HepG2 (cell line): ENCODE data around the gene DNAJC24. TPM values are rescaled to one million over a fixed set of nuclear protein-coding genes. Genes with fewer than 3 reads are reported as not detected.

Experiments
- AKAP8 ChIP-seq: sonication (generic); formaldehyde crosslinking; IDR thresholded peaks from 2 replicates; pipeline ENCODE4 v1.5.1; 2020; ENCODE audit warnings: mild to moderate bottlenecking, missing genetic modification reagents
- EED ChIP-seq: sonication (generic); formaldehyde crosslinking; IDR thresholded peaks from 2 replicates; pipeline ENCODE4 v1.5.0; 2020; ENCODE audit warnings: mild to moderate bottlenecking, missing genetic modification reagents
- FOXJ3 ChIP-seq: sonication (generic); formaldehyde crosslinking; IDR thresholded peaks from 2 replicates; pipeline ENCODE4 v1.4.0; 2020; ENCODE audit warnings: missing genetic modification reagents, mild to moderate bottlenecking, borderline replicate concordance
- FOXK1 ChIP-seq: sonication (generic); formaldehyde crosslinking; IDR thresholded peaks from 2 replicates; pipeline ENCODE4 v1.4.0; 2020; ENCODE audit warnings: low read depth, missing genetic modification reagents, borderline replicate concordance
- HNRNPLL ChIP-seq: fragments of 200-400 bp; formaldehyde crosslinking; IDR thresholded peaks from 2 replicates; pipeline ENCODE4 v1.6.1; 2017; ENCODE audit warnings: mild to moderate bottlenecking, low read depth, low read length; ENCODE audit not compliant: poor library complexity, severe bottlenecking
- IRX3 ChIP-seq: sonication (generic); formaldehyde crosslinking; IDR thresholded peaks from 2 replicates; pipeline ENCODE4 v1.8.1; 2023; ENCODE audit warnings: mild to moderate bottlenecking, low read depth, missing genetic modification reagents, borderline replicate concordance
- NFIB ChIP-seq: sonication (generic); formaldehyde crosslinking; IDR thresholded peaks from 2 replicates; pipeline ENCODE4 v1.9.0; 2021; ENCODE audit warnings: missing genetic modification reagents, mild to moderate bottlenecking, borderline replicate concordance
- SRSF1 ChIP-seq: fragments of 200-400 bp; formaldehyde crosslinking; optimal IDR thresholded peaks from 2 replicates; pipeline ENCODE3; 2017; ENCODE audit warnings: mild to moderate bottlenecking, low read depth, low read length, moderate library complexity
- SRSF9 ChIP-seq: fragments of 200-400 bp; formaldehyde crosslinking; IDR thresholded peaks from 2 replicates; pipeline ENCODE4 v1.6.1; 2018; ENCODE audit warnings: borderline replicate concordance, mild to moderate bottlenecking, low read depth, low read length; ENCODE audit not compliant: insufficient read depth, poor library complexity, severe bottlenecking
- TEAD3 ChIP-seq: optimal IDR thresholded peaks from 2 replicates; pipeline ENCODE3; 2016; ENCODE audit warnings: borderline replicate concordance
- ZKSCAN8 ChIP-seq: IDR thresholded peaks from 2 replicates; pipeline ENCODE4 v1.6.1; 2016; ENCODE audit warnings: borderline replicate concordance, missing genetic modification reagents, missing compliant biosample characterization
- ZNF225 ChIP-seq: sonication (generic); formaldehyde crosslinking; IDR thresholded peaks from 2 replicates; pipeline ENCODE4 v1.4.0; 2020; ENCODE audit warnings: mild to moderate bottlenecking, missing genetic modification reagents
- ZNF777 ChIP-seq: sonication (generic); formaldehyde crosslinking; IDR thresholded peaks from 2 replicates; pipeline ENCODE4 v1.4.0; 2020; ENCODE audit warnings: missing genetic modification reagents
- ZNF816 ChIP-seq: sonication (generic); formaldehyde crosslinking; IDR thresholded peaks from 2 replicates; pipeline ENCODE4 v1.8.0; 2022; ENCODE audit warnings: missing genetic modification reagents, mild to moderate bottlenecking, borderline replicate concordance
- polyA plus RNA-seq, 8 experiments: library from polyadenylated mRNA; depleted of rRNA in 3 of 8; stranded (reverse) in 7 of 8; unstranded in 1 of 8; fragments of >200 nt; fragmentation: Illumina TruSeq in 4 of 8; extraction: Trizol in 4 of 8; gene quantifications; 2 replicates each; pipeline versions ENCODE4 v1.2.1 to v1.2.3, GENCODE V29; 2011 to 2016; ENCODE audit warnings: low read depth in 4 of 8, missing spikeins in 1 of 8, mixed read lengths in 1 of 8; ENCODE audit not compliant: insufficient read depth in 1 of 8
- total RNA-seq, 5 experiments: library from RNA; depleted of rRNA; stranded (reverse); fragments of >200 nt; fragmentation: Illumina TruSeq; extraction: Trizol; gene quantifications; 2 replicates each; pipeline ENCODE4 v1.2.3, GENCODE V29; 2016; ENCODE audit warnings: low read depth in 1 of 5
- TF ChIP-seq, protein P1 (sequence below): sonication (generic); formaldehyde crosslinking; IDR thresholded peaks from 2 replicates; pipeline ENCODE4 v1.8.1; 2023; ENCODE audit warnings: mild to moderate bottlenecking, moderate library complexity, missing genetic modification reagents
- TF ChIP-seq, protein P2 (sequence below): sonication (generic); formaldehyde crosslinking; IDR thresholded peaks from 2 replicates; pipeline ENCODE4 v1.5.0; 2020; ENCODE audit warnings: mild to moderate bottlenecking, missing genetic modification reagents
- TF ChIP-seq, protein P3 (sequence below): sonication (generic); formaldehyde crosslinking; IDR thresholded peaks from 2 replicates; pipeline ENCODE4 v1.4.0; 2020; ENCODE audit warnings: missing genetic modification reagents
- TF ChIP-seq, protein P4 (sequence below): fragments of 450-650 bp; IDR thresholded peaks from 2 replicates; pipeline ENCODE4 v1.6.1; 2017
- TF ChIP-seq, protein P5 (sequence below): sonication (generic); formaldehyde crosslinking; IDR thresholded peaks from 2 replicates; pipeline ENCODE4 v1.5.0; 2020; ENCODE audit warnings: mild to moderate bottlenecking, missing genetic modification reagents

DNAJC24 gene
- total and polyA plus RNA-seq, 2 of the 13 experiments (the other 11 are each of a cell fraction or from before 2014, with no cell fraction given): 10.5 to 13.7 TPM

DNA sequence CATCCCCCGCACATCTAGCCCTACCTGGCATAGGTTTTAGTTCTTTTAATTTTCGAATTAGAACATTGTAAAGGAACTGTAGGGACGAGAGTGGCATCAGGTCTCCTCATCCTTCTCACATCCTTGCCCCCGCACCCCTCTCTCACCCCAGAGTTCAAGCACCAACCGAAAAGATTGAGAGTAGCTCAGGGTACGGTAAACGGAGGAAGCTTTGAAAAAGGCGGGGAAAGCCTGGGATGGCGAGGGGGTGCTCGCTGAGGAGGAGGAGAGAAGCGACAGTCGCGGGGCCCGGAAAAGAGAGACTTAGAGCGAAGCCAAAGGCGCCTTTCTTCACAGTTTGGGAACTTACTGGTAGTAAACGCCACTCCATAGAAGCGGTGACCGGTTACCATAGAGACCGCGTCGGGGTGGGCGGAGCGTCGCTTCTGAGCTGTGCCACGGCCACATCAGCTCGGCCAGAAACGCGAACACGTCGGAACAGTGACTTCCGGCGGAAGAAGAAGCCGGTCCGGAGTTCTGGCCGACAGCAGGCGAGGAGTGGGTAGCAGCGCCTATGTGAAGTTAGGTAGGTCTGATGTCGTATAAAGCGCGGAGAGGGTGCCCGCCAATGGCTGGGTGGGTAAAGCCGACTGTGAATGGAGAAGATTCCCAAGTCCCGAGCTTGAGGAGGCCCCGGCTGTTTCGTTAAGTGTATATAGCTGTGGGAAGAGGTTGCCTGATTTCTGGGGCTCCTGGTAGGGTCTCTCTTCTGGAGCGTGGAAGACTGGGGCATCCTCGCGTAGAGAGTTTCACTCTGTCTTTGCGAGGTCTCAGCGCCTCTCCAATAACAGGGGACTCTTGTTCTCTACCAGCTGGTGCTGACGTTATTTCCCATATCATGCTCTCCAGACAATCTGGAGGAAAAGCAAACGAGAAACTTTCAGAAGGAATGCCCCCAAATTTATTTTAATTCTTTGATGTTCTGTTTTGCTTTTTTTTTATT lies at the start of gene DNAJC24, which contains the start of gene DCDC1 (continued):
- TF ChIP-seq, protein P1, sequence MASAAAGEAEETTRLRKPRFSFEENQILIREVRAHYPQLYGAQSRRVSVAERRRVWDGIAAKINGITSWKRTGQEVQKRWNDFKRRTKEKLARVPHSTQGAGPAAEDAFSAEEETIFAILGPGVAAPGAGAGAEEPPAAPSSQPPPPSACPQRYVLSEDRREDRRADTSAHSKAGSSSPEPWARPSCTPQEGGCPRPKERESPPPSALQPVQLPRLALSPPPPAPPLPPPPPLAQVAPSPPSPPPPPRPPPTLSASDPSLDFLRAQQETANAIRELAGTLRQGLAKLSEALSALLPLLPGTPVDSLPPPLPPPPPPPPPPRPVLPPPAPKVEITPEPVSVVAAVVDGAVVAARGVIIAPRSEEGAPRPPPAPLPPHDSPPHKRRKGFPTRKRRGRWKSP (CRISPR knock-in tag): peak; percentile 61; the same call in 1 of the 2 replicates
- TF ChIP-seq, protein P2, sequence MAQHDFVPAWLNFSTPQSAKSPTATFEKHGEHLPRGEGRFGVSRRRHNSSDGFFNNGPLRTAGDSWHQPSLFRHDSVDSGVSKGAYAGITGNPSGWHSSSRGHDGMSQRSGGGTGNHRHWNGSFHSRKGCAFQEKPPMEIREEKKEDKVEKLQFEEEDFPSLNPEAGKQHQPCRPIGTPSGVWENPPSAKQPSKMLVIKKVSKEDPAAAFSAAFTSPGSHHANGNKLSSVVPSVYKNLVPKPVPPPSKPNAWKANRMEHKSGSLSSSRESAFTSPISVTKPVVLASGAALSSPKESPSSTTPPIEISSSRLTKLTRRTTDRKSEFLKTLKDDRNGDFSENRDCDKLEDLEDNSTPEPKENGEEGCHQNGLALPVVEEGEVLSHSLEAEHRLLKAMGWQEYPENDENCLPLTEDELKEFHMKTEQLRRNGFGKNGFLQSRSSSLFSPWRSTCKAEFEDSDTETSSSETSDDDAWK: no peak
- TF ChIP-seq AKAP8 (no peak), TEAD3 (CRISPR knock-in tag) (peak; percentile 20), ZNF777 (peak; percentile 76), ZKSCAN8 (CRISPR knock-in tag) (0 out of 2 replicates have a peak, but pooled peaks have one; percentile 22), FOXK1 (CRISPR knock-in tag) (peak; percentile 87; the same call in 1 of the 2 replicates), FOXJ3 (CRISPR knock-in tag) (peak; percentile 36; the same call in 1 of the 2 replicates), SRSF9 (no peak), ZNF816 (CRISPR knock-in tag) (no peak), IRX3 (CRISPR knock-in tag) (no peak), SRSF1 (peak; percentile 40), NFIB (CRISPR knock-in tag) (no peak), ZNF225 (no peak), HNRNPLL (peak; percentile 82), EED (CRISPR knock-in tag) (peak; percentile 49)
- TF ChIP-seq, protein P3, sequence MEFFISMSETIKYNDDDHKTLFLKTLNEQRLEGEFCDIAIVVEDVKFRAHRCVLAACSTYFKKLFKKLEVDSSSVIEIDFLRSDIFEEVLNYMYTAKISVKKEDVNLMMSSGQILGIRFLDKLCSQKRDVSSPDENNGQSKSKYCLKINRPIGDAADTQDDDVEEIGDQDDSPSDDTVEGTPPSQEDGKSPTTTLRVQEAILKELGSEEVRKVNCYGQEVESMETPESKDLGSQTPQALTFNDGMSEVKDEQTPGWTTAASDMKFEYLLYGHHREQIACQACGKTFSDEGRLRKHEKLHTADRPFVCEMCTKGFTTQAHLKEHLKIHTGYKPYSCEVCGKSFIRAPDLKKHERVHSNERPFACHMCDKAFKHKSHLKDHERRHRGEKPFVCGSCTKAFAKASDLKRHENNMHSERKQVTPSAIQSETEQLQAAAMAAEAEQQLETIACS: no peak
- TF ChIP-seq, protein P4, sequence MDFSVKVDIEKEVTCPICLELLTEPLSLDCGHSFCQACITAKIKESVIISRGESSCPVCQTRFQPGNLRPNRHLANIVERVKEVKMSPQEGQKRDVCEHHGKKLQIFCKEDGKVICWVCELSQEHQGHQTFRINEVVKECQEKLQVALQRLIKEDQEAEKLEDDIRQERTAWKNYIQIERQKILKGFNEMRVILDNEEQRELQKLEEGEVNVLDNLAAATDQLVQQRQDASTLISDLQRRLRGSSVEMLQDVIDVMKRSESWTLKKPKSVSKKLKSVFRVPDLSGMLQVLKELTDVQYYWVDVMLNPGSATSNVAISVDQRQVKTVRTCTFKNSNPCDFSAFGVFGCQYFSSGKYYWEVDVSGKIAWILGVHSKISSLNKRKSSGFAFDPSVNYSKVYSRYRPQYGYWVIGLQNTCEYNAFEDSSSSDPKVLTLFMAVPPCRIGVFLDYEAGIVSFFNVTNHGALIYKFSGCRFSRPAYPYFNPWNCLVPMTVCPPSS: no peak
- TF ChIP-seq, protein P5, sequence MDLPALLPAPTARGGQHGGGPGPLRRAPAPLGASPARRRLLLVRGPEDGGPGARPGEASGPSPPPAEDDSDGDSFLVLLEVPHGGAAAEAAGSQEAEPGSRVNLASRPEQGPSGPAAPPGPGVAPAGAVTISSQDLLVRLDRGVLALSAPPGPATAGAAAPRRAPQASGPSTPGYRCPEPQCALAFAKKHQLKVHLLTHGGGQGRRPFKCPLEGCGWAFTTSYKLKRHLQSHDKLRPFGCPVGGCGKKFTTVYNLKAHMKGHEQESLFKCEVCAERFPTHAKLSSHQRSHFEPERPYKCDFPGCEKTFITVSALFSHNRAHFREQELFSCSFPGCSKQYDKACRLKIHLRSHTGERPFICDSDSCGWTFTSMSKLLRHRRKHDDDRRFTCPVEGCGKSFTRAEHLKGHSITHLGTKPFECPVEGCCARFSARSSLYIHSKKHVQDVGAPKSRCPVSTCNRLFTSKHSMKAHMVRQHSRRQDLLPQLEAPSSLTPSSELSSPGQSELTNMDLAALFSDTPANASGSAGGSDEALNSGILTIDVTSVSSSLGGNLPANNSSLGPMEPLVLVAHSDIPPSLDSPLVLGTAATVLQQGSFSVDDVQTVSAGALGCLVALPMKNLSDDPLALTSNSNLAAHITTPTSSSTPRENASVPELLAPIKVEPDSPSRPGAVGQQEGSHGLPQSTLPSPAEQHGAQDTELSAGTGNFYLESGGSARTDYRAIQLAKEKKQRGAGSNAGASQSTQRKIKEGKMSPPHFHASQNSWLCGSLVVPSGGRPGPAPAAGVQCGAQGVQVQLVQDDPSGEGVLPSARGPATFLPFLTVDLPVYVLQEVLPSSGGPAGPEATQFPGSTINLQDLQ: no peak; the same call in 1 of the 2 replicates
